Motor neuron (in vitro differentiated cells): ENCODE results near the gene MXRA8. TPM values are rescaled to one million over a fixed set of nuclear protein-coding genes. Genes with fewer than 3 reads are reported as not detected.
A peak's percentile ranks its signal among the peaks of the same experiment; 100 is the strongest.
"Not testable (repeated sequence)": the region's sequence is repeated elsewhere in the genome, so short reads cannot be mapped to it uniquely, and the experiment has no call there.

ENCODE experiments used
- ATAC-seq, 8 experiments: fragments of 200-7000 bp; cut with Tn5 transposase; replicated peaks in 6 of 8; 2 replicates each; pipeline ENCODE4 v1.8.0; 2021; ENCODE audit warnings: mild to moderate bottlenecking in 8 of 8, moderate library complexity in 8 of 8
- H3K27ac ChIP-seq, 2 donors: fragments of 250-450 bp; sonication (Bioruptor Pico); 2 replicates each; pipeline ENCODE4 v1.9.0; 2021; ENCODE audit warnings: antibody characterized with exemption in 2 of 2, mild to moderate bottlenecking in 2 of 2, moderate library complexity in 1 of 2
- H3K4me1 ChIP-seq, 2 donors: fragments of 250-450 bp; sonication (Bioruptor Pico); replicated peaks in 1 of 2; 2 replicates each; pipeline ENCODE4 v1.6.1; 2021; ENCODE audit warnings: antibody characterized with exemption in 2 of 2, mild to moderate bottlenecking in 2 of 2, moderate library complexity in 1 of 2
- H3K4me3 ChIP-seq, 5 donors: fragments of 250-450 bp; sonication (Bioruptor Pico); 2 replicates each; pipeline ENCODE4 v1.9.0; 2021; ENCODE audit warnings: antibody characterized with exemption in 5 of 5, mild to moderate bottlenecking in 5 of 5, moderate library complexity in 4 of 5
- WGBS, 10 experiments: fragments of 450-650 bp; shearing (Covaris generic); methylation state at CpG; one replicate each; pipeline ENCODE4 v1.0.0; 2022; 5-methylcytosine and 5-hydroxymethylcytosine counted together
- in situ Hi-C, 9 experiments: fragments of 400-800 bp; cut with MboI; loops; one replicate each; pipeline ENCODE4 v1.15.0; 2021; ENCODE audit warnings: low sequenced_read_pairs in 9 of 9, low pct_unique_long_range_greater_than_20kb in 2 of 9; ENCODE audit not compliant: unreplicated experiment in 9 of 9
- total RNA-seq, 8 experiments: library from RNA; unstranded; fragments of 300-600 nt; gene quantifications; 2 replicates each; pipeline versions ENCODE4 v1.2.3 to v1.2.4, GENCODE V29; 2022

The MXRA8 gene
- total RNA-seq, 8 experiments from 2014 or later, result 13.2 to 115 (median 34.5) TPM

DNA sequence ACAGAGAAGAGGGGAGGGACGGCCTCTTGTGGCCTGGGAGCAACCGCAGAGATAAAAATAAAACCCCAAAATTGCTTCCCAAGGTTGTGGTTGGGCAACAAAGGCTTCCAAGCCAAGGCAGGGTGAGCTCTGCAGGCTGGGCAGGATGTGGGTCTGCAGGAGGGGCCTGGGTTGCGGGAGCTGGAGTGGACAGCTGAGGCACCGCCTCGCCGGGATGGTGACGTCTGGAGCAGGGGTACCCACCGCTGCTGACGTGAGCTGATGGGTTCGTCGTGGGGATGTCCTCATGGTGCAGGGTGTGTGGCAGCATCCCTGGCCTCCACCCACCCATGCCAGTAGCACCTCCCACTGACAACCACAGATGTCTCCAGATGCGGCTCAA lies 13.0 kb upstream of the MXRA8 start:
- in situ Hi-C loops, result no loop called here
- H3K27ac ChIP-seq, result no peak overlapping the region
- H3K4me1 ChIP-seq, result peaks cover 24 to 28% of the 10 kb centered on the region in 2 donors
- ATAC-seq, result no peak
- H3K4me3 ChIP-seq, result no peak overlapping the region
- WGBS, 10 experiments, result 71 to 100% (median 86%) methylated on average over 1 to 10 of the region's 12 CpGs; no CpG with 5 or more reads in 7 of the 10 experiments

DNA sequence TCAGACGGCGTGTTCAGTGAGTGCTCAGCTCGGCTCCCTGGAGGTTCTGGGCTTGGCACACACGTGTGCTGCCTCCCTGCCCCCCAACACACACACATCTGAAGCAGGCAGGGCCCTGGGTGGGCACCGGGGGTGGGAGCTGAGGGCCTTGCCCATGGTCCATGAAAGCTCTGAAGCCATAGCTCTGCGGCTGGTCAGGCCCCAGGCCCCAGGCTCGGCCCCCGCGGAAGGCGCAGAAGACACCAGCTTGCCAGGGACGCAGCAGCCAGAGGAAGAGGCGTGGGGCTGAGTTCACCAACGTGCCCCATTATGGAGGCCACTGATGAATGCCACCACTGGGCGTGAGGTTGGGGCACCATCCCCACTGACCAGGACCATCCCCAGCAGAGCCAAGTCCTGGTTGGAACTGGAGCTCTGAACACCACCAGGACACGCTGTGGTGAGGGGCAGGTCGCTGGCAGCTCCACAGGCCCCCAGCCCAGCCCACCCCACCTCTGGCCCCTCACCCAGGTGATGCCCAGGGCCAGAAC lies 12.5 kb upstream of the MXRA8 start:
- 100% methylated on average over 6 of the region's 16 CpGs; no CpG with 5 or more reads in 9 of the 10 experiments for WGBS, 10 experiments
- Histone ChIP-seq H3K4me1 (peaks cover 19 to 23% of the 10 kb centered on the region in 2 donors), H3K27ac (no peak overlapping the region), H3K4me3 (no peak overlapping the region)
- no peak for ATAC-seq
- in situ Hi-C loops, result no loop called here

DNA sequence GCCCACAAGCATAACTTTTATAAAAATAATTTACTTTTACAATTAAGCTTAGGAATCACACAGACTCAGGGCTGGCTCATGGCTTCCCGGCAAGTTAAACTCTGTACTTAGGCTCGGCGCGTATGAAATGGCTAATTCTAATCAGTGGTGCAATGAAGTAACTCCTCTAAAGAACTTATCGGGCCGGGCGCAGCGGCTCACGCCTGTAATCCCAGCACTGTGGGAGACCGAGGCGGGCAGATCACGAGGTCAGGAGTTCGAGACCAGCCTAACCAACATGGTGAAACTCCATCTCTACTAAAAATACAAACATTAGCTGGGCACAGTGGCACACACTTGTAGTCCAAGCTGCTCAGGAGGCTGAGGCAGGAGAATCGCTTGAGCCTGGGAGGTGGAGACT lies 11.7 kb upstream of the MXRA8 start:
- in situ Hi-C loops, H3K4me3 ChIP-seq, H3K27ac ChIP-seq, ATAC-seq: not testable (repeated sequence)
- peaks cover 19 to 21% of the 10 kb centered on the region in 2 donors for H3K4me1 ChIP-seq
- WGBS, 10 experiments, result 93 to 100% (median 95%) methylated on average over 1 to 14 of the region's 14 CpGs; no CpG with 5 or more reads in 4 of the 10 experiments

DNA sequence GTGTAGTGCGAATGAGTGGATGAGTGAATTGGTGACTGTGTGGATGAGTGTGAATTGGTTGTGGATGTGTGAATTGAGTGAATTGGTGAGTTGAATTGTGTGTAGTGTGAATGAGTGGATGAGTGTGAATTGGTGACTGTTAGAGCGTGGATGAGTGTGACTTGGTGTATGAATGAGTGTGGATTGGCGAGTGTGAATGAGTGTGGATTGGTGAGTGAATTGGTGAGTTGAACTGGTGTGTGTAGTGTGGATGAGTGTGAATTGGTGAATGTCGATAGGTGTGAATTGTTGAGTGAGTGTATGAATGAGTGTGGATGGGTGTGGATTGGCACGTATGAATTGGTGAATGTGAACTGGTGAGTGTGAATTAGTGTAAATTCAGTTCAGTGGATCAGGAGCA lies 9.0 kb upstream of the MXRA8 start:
- no peak overlapping the region for H3K4me3 ChIP-seq
- peaks cover 7% of the 10 kb centered on the region in 2 donors for H3K4me1 ChIP-seq
- no peak for ATAC-seq
- in situ Hi-C loops, result no loop called here
- no peak overlapping the region for H3K27ac ChIP-seq
- WGBS, 10 experiments, result 80 to 100% (median 96%) methylated on average over 1 to 5 of the region's 5 CpGs

DNA sequence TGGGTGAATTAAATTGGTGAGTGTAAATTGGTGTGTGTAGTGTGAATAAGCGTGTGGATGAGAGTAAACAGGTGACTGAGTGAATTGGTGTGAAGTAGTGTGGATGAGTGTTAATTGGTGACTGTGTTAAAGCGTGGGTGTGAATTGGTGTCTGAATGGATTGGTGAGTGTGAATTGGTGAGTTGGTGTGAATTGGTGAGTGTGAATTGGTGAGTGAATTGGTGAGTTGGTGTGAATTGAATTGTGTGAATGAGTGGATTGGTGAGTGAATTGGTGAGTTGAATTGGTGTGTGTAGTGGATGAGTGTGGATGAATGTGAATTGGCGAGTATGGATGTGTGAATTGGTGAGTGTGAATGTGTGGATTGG lies 8.3 kb upstream of the MXRA8 start:
- 85 to 100% (median 93%) methylated on average over 1 to 3 of the region's 3 CpGs for WGBS, 10 experiments
- in situ Hi-C loops, result no loop called here

DNA sequence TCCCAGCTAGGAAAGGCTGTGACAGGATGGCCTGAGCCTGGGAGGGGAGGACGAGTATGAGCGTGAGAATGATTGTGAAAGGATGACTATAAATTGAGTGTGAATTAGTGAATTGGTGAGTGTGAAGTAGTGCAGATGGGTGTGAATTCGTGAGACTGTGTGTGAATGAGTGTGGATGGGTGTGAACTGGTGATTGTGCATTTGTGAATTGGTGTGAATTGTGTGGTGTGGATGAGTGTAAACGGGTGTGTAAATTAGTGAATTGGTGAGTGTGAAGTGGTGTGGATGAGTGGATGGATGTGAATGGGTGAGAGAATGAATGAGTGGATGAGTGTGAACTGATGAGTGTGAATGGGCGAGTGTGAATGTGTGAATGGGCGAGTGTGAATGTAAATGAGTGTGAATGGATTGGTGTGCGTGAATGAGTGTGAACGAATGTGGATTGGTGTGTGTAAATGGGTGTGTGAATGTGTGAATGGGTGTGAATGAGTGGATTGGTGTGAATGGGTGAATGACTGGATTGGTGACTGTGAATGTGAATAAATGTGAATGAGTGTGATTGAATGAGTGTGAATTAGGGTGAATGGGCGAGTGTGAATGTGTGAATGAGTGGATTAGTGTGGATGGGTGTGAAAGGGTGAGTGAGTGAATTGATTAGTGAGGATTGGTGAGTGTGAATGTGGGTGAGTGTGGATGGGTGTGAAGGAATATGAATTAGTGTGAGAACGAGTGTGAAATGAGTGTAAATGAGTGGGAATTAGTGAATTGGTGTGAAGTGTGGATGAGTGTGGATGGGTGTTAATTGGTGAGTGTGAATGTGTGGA lies 7.7 kb upstream of the MXRA8 start:
- ATAC-seq, result no peak
- no peak overlapping the region for H3K4me3 ChIP-seq
- peaks cover 7% of the 10 kb centered on the region in 2 donors for H3K4me1 ChIP-seq
- WGBS, 10 experiments, result 52 to 78% (median 76%) methylated on average over 6 to 10 of the region's 10 CpGs
- no peak overlapping the region for H3K27ac ChIP-seq
- in situ Hi-C loops, result no loop called here

More for the DNA sequence above, 8.3 kb upstream of the MXRA8 start:
- ATAC-seq, result no peak
- H3K27ac ChIP-seq, result no peak overlapping the region
- H3K4me1 ChIP-seq, result peaks cover 7% of the 10 kb centered on the region in 2 donors
- H3K4me3 ChIP-seq, result no peak overlapping the region

DNA sequence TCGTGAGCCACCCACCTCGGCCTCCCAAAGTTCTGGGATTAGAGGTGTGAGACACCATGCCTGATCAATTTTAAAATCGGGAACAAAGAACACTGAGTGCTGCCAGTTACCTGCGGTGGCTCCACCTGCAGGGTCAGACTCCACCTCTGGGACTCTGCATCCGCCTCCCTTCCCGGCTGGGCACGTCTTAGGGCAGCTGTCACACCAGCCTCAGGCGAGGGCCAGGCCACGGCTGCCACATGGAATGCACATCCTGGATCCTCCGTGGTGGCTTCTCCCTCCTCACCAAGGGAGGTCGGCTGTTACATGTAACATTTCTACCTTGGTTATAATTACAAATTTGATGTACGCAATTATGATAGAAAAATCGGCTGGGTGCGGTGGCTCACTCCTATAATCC lies 5.9 kb upstream of the MXRA8 start:
- Histone ChIP-seq H3K4me3 (no peak overlapping the region), H3K27ac (no peak overlapping the region), H3K4me1 (peaks cover 23% of the 10 kb centered on the region in 2 donors)
- in situ Hi-C loops, result no loop called here
- 65 to 98% (median 87%) methylated on average over 2 to 14 of the region's 14 CpGs; no CpG with 5 or more reads in 4 of the 10 experiments for WGBS, 10 experiments
- no peak for ATAC-seq

DNA sequence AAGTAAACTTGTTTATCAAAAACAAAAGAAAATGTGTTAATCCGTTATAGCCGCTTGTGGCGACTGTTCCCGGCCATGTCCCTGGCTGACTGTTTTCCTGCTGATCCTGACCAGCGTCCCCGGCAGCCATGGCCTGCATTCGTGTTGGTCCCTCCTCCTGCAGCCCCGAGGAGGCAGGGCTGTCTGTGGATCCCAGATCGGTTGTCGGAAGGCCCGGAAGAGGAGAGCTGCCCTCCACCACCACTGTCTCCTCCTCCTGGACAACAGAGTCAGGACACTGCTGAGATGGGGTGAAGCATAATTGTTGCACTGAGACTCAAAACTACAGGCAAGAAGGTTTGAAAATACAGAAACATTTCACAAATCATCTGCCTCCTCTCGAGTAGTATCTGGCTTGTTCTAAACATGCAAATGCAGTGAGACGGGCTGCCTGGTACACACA lies 3.6 kb upstream of the MXRA8 start:
- peak in 5 of 8 experiments; percentile 2 to 49 (median 10) for ATAC-seq

DNA sequence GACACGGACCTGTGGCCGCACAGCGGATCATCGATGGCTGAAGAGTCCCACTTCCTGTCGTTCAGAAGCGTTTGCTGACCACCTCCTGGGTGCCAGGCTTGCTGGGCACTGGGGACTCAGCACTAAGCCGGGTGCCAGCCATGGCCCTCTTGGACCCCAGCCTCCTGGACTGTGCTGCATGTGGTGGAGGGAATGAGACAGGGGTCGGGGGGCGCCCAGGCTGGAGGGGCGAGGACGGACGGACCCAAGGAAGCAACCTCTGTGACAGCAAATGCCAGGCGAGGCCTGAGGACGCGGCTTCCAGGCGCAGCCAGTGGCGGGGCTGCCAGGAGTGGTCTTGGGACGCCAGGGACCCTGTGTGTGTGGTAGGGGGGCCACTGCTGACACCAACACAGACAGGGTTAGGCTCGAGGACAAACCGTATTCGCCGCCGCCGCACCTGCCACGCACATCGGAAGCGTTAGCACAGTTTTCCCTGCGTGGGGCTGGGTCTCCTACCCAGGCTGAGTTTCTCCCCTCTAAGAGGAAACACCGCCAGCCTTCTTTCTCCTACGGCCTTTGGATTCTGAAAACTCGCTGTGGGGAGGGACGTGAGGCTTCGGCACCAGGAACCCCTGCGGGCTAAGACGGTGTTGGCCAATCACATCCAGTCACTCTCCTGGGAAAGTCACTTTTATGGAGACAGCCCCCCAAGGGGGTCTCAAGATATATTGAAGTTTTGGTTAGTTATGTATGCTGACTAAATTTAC lies 3.1 kb upstream of the MXRA8 start:
- Histone ChIP-seq H3K27ac (no peak overlapping the region), H3K4me1 (peaks cover 49 to 50% of the 10 kb centered on the region in 2 donors), H3K4me3 (no peak overlapping the region)
- in situ Hi-C loops, result no loop called here
- no peak for ATAC-seq
- 0 to 92% (median 68%) methylated on average over 1 to 17 of the region's 35 CpGs; no CpG with 5 or more reads in 3 of the 10 experiments for WGBS, 10 experiments

More for the DNA sequence above, 3.6 kb upstream of the MXRA8 start:
- H3K27ac ChIP-seq, result no peak overlapping the region
- WGBS, 10 experiments, result 0 to 40% (median 30%) methylated on average over 1 to 12 of the region's 13 CpGs; no CpG with 5 or more reads in 4 of the 10 experiments
- peaks cover 43 to 46% of the 10 kb centered on the region in 2 donors for H3K4me1 ChIP-seq
- H3K4me3 ChIP-seq, result no peak overlapping the region
- in situ Hi-C loops, result no loop called here

DNA sequence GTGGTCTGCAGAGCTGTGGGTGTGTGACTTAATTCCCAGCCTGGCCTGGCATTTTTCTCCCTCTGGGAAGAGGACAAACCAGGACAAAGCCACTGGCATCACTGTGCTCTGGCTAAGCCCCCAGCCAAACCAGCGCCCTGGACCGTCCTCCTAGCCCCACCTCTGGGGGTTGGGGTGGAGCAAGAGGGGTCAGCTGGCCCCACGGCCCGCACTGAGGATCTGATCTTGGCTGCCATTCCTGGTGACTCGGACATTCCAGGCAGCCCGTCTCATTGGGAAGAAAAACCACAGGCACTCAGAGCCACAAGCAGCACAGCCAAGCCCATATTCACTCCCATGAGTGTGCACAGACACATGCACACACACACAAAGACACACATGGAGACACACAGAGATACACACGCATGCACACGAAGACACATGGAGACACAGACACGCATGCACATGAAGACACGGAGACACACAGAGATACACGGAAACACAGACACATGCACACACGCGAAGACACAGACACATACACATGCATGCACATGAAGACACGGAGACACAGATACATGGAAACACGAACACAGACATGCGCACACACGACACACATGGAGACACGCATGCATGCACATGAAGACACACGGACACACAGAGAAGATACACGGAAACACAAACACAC lies 2.3 kb upstream of the MXRA8 start:
- H3K4me3 ChIP-seq, result no peak overlapping the region
- peak in 4 of 8 experiments; percentile 9 to 17 (median 14) for ATAC-seq
- in situ Hi-C loops, result no loop called here
- peak overlapping the region; percentile 13 to 76 for H3K27ac ChIP-seq
- WGBS, 10 experiments, result 10 to 100% (median 76%) methylated on average over 2 to 18 of the region's 20 CpGs; no CpG with 5 or more reads in 3 of the 10 experiments
- H3K4me1 ChIP-seq, result peaks cover 49 to 50% of the 10 kb centered on the region in 2 donors

DNA sequence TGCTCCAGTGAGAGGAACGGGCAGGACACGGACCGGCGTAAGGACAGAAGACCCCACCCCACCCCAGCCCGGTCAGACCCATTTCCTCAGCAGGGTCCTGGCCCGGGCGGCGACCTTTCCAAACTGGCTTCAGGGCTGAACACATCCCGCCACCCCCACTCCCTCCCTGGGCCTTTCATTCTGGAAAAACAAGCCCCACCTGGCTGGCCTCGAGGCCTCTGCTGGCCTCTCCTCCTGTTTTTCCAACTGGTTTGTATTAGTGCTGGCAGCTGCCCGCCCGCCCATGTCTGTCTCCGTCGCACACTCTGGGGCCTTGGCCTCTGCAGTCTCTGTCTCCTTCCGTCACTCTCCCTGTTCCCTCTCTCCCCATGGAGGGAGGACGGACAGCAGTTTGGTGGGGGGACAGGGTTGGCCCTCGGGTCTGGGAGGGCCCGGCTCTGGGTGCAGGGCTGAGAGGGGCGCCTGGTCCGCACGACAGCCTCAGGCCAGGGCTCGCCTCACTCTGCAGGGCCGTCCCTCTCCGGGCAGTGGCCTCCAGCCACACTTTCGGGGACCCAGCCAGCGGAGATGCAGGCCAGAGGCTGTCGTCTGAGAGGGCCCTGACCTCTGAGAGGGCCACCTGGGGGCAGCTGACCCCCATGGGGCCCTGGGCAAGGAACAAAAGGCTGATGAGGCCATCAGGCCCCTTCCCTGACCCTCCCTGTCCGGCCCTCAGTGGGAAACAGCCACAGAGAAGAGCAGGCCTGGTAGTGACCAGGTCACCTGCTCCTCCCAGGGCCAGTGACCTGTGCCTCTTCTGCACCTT lies 1.5 kb upstream of the MXRA8 start:
- Histone ChIP-seq H3K4me3 (no peak overlapping the region), H3K27ac (peak overlapping the region; percentile 1 to 76), H3K4me1 (peaks cover 49 to 55% of the 10 kb centered on the region in 2 donors)
- peak in 5 of 8 experiments; percentile 4 to 50 (median 8) for ATAC-seq
- in situ Hi-C loops, result no loop called here
- 0 to 96% (median 47%) methylated on average over 3 to 5 of the region's 28 CpGs; no CpG with 5 or more reads in 5 of the 10 experiments for WGBS, 10 experiments

DNA sequence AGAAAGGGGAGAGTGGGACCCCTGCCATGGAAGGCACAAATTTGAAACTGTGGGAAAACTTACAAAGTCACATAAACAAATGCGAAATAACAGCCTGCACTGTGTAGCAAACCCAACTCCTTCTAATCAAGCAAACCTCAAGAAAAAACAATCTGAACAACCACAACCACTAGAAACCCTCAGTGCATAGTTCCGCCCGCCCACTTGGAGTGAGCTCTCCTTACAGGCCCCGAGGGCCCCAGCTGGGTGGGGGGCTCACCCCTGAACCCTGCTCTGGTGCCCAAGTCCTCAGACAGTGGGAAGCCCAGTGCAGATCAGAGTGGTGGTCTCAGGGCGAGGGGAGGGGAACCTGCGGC lies 931 bp upstream of the MXRA8 start:
- WGBS, 10 experiments, result 70 to 100% (median 78%) methylated on average over 1 to 4 of the region's 6 CpGs; no CpG with 5 or more reads in 6 of the 10 experiments
- Histone ChIP-seq H3K27ac (peak overlapping the region in 1 of 2 donors; percentile 76), H3K4me3 (no peak overlapping the region), H3K4me1 (peaks cover 49 to 57% of the 10 kb centered on the region in 2 donors)
- in situ Hi-C loops, result no loop called here
- peak in 3 of 8 experiments; percentile 6 to 20 (median 9) for ATAC-seq
